ENCODE results near the gene PALLD. TPM values are rescaled to one million over a fixed set of nuclear protein-coding genes. Genes with fewer than 3 reads are reported as not detected.

PALLD gene
- total RNA-seq, 2 donors from 2014 or later = 649 to 791 TPM

DNA sequence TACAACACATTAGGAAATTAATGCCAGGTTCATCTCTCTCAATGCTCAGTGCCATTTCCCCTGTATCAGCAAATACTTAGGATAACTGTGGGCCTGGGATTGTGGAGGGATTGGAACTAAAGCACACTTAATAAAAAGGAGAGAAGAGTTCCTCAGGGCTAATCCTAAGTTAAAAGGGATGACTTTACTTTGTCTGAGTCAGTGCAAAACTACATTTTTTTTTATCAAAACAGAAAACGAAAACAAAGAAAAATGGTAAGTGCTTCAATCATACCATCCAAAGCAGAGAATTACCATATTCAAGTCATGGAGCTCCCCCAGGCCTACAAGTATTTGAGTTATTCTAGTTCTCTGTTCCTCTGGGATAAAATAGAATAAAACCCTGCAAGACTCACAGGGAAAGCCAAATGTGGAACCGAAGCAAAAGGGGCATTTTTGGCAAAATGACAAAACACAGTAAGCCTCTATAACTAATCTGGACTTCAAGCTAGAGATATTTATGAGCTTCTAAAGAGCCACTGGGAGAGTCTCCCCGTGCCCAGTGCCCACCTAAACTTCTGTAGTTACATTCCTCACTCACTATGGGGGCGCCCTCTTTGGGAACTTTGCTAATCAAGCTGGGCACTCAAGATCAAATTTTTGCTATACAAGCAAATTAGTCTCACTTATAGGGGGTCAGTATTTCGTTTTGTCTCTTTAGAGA, 53.4 kb downstream of the PALLD start:
- DNase-seq (ENCODE audit: low spot score) = no peak
- intact Hi-C loops (cut with DNase I) = no loop called here

DNA sequence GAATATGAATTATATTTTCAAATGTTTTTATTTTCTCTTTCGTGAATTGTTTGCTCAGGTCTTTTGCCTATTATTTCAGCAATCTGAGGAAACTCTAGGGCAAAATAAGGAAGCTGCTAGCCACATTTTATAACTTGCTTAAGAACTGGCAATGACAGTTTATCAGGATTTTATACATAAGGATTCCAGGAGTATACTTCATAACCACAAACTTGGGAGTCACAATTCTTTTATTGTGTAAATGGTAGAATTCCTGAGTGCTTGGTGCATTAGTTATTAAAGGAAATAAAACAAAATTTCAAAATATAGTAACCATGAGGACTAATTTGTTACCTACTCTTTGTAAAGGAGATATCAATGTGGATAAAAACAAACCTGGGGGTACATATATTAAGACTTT, 54.4 kb downstream of the PALLD start:
- intact Hi-C loops (cut with DNase I) = no loop called here
- no peak for DNase-seq (ENCODE audit: low spot score)

DNA sequence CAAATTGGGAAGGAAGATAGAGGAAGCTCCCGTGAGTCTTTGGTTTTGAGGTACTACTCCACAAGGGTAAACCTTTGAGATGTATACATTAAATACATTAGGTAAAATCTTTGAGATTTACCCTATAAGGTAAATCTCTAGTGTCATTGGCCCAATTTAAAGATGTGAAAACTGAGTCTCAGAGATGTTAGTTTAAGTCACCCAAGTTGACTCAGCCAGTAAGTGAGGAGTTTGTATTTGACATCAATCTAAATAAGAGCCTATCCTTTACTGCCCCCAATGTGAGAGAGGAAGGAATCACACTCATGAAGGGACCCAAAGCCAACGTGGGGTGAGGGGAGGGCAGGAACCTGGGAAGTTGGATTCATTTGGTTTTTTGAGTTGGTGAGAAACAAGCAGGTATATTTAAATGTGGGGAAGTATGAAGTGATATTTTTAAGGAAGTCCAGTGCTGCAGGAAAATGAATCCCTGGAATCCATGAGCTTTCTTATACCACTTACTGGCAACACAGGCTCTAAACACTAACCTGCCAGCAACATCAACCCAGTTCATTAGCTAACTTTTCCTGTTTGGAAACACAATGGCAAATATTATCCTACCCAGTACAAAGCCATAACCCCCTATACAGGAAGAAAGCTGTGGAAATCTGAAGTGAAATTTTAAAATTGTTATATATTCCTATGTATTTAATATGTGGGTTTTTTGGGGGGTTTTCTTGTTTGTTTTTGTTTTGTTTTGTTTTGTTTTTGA, 55.3 kb downstream of the PALLD start:
- intact Hi-C loops (cut with DNase I) = no loop called here
- no peak for DNase-seq (ENCODE audit: low spot score)

DNA sequence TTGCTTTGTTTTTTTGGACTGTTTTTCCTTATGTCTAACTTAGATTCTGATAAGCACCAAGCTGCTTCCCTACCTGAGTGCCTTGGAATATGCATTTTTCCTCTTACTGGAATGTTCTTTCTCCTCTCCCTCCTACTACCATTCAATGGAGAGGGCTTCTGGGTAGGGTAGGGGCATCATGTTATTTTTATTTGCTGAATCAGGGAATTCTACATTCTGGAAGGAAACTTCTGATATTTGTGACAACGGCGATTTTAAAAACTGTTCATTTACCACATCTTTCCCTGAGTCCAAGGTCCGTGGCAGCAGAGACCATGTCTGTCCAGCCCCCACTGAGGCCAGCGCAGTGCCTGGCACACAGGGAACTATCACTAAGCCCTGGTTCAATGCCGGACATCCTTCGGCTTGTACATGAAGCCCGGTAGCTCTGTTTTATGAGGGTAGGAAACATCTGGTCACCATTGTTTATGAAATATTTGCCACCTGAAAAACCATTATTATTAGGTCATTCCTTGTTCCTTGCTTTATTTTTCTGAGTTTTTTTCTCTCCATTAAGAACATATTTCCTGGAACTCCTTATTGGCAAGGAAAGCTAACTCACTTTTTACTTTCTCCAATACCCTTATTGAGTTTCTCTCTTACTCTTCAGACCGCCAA, 57.0 kb downstream of the PALLD start:
- DNase-seq (ENCODE audit: low spot score) = no peak

GRCh38 chr4:168555437-168555836, 58.6 kb downstream of the PALLD start:
- intact Hi-C loops (cut with DNase I) = no loop called here
- DNase-seq (ENCODE audit: low spot score) = no peak

More for the DNA sequence above, 57.0 kb downstream of the PALLD start:
- intact Hi-C loops (cut with DNase I) = no loop called here

DNA sequence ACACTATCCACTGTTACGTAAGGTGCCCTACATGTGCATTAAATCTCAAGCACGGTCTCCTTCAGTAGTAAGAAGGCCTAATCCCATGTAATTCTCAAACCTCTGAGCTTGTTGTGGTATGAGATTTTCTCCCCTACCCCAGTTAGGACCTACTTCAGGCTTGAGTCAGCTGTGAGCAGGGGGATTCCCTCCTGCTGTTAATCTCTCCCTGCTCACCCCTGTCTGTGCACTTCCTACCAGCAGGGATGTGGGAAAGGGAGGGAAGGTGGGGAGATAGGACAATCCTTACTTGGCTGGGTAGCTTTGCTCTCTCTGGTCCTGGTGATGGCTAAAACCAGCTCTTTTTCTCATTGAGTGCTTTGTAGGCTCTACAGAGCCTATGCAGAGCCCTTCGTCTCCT, 60.8 kb downstream of the PALLD start:
- DNase-seq (ENCODE audit: low spot score) = no peak
- intact Hi-C loops (cut with DNase I) = no loop called here

GRCh38 chr4:168558599-168558998, 61.7 kb downstream of the PALLD start:
- no peak for DNase-seq (ENCODE audit: low spot score)
- intact Hi-C loops (cut with DNase I) = no loop called here

DNA sequence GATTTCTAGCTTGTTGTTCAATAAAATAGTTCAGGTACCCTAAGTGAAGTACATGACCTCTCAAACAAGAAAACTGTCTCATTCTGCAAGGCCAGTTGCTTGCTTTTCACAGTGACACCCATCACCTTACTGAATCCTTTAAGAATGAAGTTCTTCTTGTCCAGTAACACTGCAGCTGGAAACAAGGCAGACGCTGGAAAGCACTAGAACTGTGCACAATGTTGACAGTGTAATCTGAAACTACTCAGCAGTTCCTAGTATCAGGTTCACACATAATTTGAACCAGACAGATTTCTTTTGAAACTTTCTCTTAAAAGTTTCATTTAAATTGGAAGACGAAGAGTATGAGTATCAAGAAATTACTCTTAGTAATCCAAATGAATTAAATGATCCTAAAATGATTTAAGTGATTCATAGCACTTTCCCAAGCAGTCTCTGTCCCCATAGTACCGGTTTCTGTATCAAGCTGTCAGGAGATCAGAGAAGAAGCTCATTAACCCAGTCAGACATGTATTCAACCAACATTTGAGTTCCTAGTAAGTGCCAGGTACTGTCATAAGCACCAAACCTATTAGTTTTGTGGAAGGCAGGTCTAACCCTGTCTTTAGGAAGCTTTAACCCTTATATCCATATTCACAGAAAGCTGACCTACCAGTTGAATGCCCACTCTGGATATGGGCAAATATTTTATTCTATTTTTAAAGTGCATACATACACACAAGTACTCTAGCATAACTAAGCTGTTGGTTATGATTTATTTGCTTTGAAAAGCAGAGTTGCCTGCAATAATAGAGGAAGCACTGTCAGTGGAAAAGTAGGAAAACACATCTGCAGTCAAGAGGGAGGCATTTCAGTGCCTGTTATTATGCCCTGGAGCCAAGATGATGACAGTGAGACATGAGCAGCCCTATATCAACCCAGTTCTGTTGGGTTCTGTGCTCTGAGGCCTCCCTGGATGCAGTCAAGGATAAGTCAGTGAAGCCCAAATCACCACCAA, 63.6 kb downstream of the PALLD start:
- intact Hi-C loops (cut with DNase I) = no loop called here
- no peak for DNase-seq (ENCODE audit: low spot score)

GRCh38 chr4:168562041-168562571, 65.3 kb downstream of the PALLD start:
- intact Hi-C loops (cut with DNase I) = no loop called here
- DNase-seq (ENCODE audit: low spot score) = no peak

- DNase-seq (ENCODE audit: low spot score) = no peak
- intact Hi-C loops (cut with DNase I) = no loop called here
Measured at GRCh38 chr4:168564023-168564422, 67.2 kb downstream of the PALLD start.

DNA sequence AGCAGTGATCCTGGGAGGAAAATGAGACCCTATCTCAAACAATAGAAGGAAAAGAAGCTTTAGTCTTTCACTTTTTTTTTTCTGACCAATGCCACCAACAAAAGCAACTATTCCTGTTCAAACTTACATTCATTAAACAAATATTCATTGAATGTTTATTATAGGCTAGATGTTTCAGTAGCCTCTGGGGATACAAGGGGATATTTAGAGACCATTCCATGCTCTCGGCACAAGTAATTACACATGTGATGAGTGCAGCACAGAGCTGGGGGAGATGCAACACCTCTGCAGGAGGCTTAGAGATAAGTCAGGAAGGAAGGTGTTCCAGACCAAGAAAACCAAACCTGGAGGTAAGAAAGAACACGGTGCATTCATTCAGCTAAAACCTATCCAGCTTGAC, 68.3 kb downstream of the PALLD start:
- no peak for DNase-seq (ENCODE audit: low spot score)
- intact Hi-C loops (cut with DNase I) = no loop called here

GRCh38 chr4:168566726-168567125, 69.9 kb downstream of the PALLD start:
- no peak for DNase-seq (ENCODE audit: low spot score)
- intact Hi-C loops (cut with DNase I) = no loop called here

DNA sequence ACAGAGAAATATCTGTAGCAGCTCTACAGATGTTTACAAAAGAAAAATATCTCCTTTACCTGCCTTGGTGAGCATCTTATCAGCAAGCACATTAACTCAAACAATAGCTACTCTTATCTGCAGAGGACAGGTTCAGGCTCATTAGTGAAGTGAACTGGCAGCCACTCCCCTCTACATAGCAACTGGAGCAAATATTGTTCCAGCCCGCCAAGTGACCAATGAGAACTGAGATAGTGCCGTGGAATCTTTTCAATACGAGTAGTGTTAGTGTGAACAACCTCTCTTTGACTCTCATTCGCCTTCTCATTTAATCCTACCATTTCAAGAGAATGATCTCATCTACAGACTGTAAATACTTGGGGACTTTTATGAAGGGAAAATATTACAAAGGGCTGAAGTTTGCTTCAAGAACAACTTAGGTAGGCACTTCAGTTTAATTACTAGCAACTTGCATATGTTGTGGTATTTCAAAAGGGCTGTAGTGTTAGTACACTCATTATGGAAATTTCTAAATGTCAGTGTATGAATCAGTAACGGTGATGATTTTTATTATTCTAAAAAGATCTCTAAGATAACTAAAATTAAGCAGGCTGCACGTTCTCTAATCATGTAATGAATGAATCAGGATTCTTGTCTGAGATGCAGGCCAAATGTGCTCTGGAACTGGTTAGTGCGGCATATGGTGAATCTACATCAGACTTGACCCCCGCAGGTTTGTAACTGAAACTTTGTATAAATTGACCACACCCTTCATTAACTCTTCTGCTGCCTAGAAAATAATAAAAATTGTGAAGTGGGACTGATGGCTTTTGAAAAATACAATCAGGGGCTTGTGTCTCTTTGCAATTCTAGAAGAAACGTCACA, 72.4 kb downstream of the PALLD start:
- DNase-seq (ENCODE audit: low spot score) = no peak
- intact Hi-C loops (cut with DNase I) = no loop called here

GRCh38 chr4:168569931-168570276, 73.1 kb downstream of the PALLD start:
- intact Hi-C loops (cut with DNase I) = no loop called here
- DNase-seq (ENCODE audit: low spot score) = no peak

- intact Hi-C loops (cut with DNase I) = no loop called here
- no peak for DNase-seq (ENCODE audit: low spot score)
Measured at GRCh38 chr4:168570466-168570865, 73.6 kb downstream of the PALLD start.

DNA sequence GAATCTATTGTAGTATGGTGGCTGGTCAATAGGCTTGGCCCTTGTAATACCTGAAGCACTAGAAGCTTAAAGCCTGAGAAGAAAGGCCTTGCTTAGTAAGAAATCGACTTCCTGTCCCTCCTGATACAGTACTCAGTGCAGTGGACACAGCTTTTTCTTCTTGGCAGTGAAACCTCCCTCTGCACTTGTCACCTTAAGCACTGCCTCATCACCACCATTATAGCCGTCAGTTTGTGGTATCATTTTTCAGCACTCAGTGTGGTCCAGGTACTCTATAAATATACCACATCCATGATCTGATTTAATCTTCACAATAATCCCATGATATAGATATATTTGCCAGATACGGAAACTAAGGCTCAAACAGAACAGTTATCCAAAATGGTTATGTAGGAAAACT, 75.2 kb downstream of the PALLD start:
- intact Hi-C loops (cut with DNase I) = no loop called here
- no peak for DNase-seq (ENCODE audit: low spot score)

GRCh38 chr4:168573870-168574269, 77.0 kb downstream of the PALLD start:
- no peak for DNase-seq (ENCODE audit: low spot score)
- intact Hi-C loops (cut with DNase I) = no loop called here

GRCh38 chr4:168574581-168575295, 77.9 kb downstream of the PALLD start:
- no peak for DNase-seq (ENCODE audit: low spot score)
- intact Hi-C loops (cut with DNase I) = no loop called here

All from posterior vena cava (tissue), 2 donors.